Loucy (cell line): ENCODE measurements around the gene IGF2R.

Source experiments
- H2AFZ ChIP-seq: fragments of 200-600 bp; sonication (generic); 2 replicates; pipeline ENCODE4 v1.6.0; 2016; ENCODE audit warnings: antibody characterized with exemption, mild to moderate bottlenecking, low read length, moderate library complexity
- H3F3A ChIP-seq: fragments of 200-600 bp; 2 replicates; pipeline ENCODE4 v1.6.0; 2016; ENCODE audit warnings: antibody characterized with exemption, low read depth, mild to moderate bottlenecking
- H3K27me3 ChIP-seq: fragments of 200-600 bp; sonication (generic); 2 replicates; pipeline ENCODE4 v1.6.1; 2014; ENCODE audit warnings: low read length, mild to moderate bottlenecking; ENCODE audit not compliant: insufficient read depth, poor library complexity, severe bottlenecking
- H3K36me3 ChIP-seq: fragments of 200-600 bp; sonication (generic); 2 replicates; pipeline ENCODE4 v1.6.1; 2016; ENCODE audit warnings: low read length; ENCODE audit not compliant: insufficient read depth
- H3K4me1 ChIP-seq: fragments of 200-600 bp; sonication (generic); 2 replicates; pipeline ENCODE4 v1.5.1; 2014; ENCODE audit warnings: low read length, mild to moderate bottlenecking; ENCODE audit not compliant: insufficient read depth, poor library complexity, severe bottlenecking
- H3K4me2 ChIP-seq: fragments of 200-600 bp; sonication (generic); 2 replicates; pipeline ENCODE4 v1.6.0; 2014; ENCODE audit warnings: antibody characterized with exemption, low read length, low read depth, mild to moderate bottlenecking; ENCODE audit not compliant: poor library complexity, severe bottlenecking
- H3K4me3 ChIP-seq: fragments of 200-600 bp; sonication (generic); 2 replicates; pipeline ENCODE4 v1.5.1; 2014; ENCODE audit warnings: low read length, mild to moderate bottlenecking, mixed read lengths; ENCODE audit not compliant: poor library complexity, severe bottlenecking
- H3K79me2 ChIP-seq: fragments of 200-600 bp; sonication (generic); 2 replicates; pipeline ENCODE4 v1.6.1; 2014; ENCODE audit warnings: low read length; ENCODE audit not compliant: insufficient read depth
- H3K9ac ChIP-seq: fragments of 200-600 bp; sonication (generic); 2 replicates; pipeline ENCODE4 v1.6.0; 2014; ENCODE audit warnings: mild to moderate bottlenecking, low read depth, low read length, moderate library complexity; ENCODE audit not compliant: poor library complexity, severe bottlenecking
- H3K9me2 ChIP-seq: fragments of 200-600 bp; sonication (generic); replicated peaks from 2 replicates; pipeline ENCODE4 v1.6.1; 2016; ENCODE audit warnings: low read depth, low read length, mixed read lengths
- H3K9me3 ChIP-seq: fragments of 200-600 bp; sonication (generic); 2 replicates; pipeline ENCODE4 v1.6.1; 2014; ENCODE audit warnings: mild to moderate bottlenecking, antibody characterized with exemption, low read length, low read depth; ENCODE audit not compliant: insufficient read depth
- H4K20me1 ChIP-seq: fragments of 200-600 bp; sonication (generic); 2 replicates; pipeline ENCODE4 v1.6.0; 2014; ENCODE audit warnings: antibody characterized with exemption, low read length, mild to moderate bottlenecking; ENCODE audit not compliant: insufficient read depth, poor library complexity, severe bottlenecking
- EZH2phosphoT487 ChIP-seq: fragments of 200-600 bp; IDR thresholded peaks from 2 replicates; pipeline ENCODE4 v1.6.1; 2018; ENCODE audit warnings: antibody characterized with exemption, mild to moderate bottlenecking, moderate library complexity, borderline replicate concordance
- TF ChIP-seq, protein P1 (sequence below): fragments of 200-600 bp; sonication (generic); conservative IDR thresholded peaks from 2 replicates; pipeline ENCODE4 v1.5.1; 2014; ENCODE audit warnings: mild to moderate bottlenecking, antibody characterized with exemption, low read length

IGF2R gene

DNA sequence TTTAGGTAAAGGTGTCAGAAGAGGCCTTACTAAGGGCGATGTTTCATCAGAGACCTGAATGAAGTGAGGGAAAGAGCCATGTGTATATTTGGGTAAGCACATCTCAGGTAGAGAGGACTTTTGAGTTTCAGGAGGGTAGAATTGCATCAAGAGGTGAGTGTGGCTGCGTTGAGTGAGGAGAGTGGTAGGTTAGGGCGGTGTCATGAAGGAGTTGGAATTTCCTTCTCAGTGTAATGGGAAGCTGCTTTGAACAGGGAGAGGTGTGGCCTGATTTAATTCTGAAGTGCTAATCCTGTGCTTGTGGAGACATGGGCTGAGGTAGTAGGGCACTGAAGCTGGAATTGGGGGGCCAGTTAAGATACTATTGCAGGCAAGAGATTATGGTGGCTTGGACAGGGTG lies 53.9 kb downstream of the IGF2R start:
- Histone ChIP-seq H3K9me2 (no peaks in the 10 kb centered on the region), H3K27me3 (no peaks in the 10 kb centered on the region), H3K9me3 (no peaks in the 10 kb centered on the region), H3K9ac (no peak overlapping the region), H3K4me1 (no peaks in the 10 kb centered on the region), H4K20me1 (no peaks in the 10 kb centered on the region), H3F3A (no peaks in the 10 kb centered on the region), H3K79me2 (no peaks in the 10 kb centered on the region), H2AFZ (no peak overlapping the region), H3K36me3 (peaks cover 21% of the 10 kb centered on the region; the same call in 1 of the 2 replicates), H3K4me2 (no peak overlapping the region), H3K4me3 (no peak overlapping the region)
- TF ChIP-seq, protein P1, sequence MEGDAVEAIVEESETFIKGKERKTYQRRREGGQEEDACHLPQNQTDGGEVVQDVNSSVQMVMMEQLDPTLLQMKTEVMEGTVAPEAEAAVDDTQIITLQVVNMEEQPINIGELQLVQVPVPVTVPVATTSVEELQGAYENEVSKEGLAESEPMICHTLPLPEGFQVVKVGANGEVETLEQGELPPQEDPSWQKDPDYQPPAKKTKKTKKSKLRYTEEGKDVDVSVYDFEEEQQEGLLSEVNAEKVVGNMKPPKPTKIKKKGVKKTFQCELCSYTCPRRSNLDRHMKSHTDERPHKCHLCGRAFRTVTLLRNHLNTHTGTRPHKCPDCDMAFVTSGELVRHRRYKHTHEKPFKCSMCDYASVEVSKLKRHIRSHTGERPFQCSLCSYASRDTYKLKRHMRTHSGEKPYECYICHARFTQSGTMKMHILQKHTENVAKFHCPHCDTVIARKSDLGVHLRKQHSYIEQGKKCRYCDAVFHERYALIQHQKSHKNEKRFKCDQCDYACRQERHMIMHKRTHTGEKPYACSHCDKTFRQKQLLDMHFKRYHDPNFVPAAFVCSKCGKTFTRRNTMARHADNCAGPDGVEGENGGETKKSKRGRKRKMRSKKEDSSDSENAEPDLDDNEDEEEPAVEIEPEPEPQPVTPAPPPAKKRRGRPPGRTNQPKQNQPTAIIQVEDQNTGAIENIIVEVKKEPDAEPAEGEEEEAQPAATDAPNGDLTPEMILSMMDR: no peak
- TF ChIP-seq EZH2phosphoT487: no peak

DNA sequence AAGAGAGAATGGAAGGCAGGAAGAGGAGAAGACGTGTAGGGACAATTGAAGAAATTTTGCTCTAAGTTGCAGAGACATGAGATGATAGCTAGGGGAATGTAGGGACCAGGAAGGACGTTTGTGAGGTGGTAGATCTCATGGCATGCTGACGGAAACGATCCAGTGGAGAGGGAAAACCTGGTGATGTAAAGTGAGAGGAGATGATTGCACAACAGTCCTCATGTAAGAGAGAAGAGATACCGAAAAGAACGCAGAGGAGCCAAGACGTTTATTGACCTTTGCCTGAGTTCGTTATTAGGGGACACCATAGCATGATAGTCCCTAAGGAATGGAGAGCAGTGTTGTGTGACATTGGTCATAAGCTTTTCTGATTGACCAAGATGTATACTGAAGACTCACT lies 55.3 kb downstream of the IGF2R start:
- Histone ChIP-seq H3K36me3 (peaks cover 27% of the 10 kb centered on the region; the same call in 1 of the 2 replicates), H3K4me3 (no peak overlapping the region), H3K9me2 (no peaks in the 10 kb centered on the region)

DNA sequence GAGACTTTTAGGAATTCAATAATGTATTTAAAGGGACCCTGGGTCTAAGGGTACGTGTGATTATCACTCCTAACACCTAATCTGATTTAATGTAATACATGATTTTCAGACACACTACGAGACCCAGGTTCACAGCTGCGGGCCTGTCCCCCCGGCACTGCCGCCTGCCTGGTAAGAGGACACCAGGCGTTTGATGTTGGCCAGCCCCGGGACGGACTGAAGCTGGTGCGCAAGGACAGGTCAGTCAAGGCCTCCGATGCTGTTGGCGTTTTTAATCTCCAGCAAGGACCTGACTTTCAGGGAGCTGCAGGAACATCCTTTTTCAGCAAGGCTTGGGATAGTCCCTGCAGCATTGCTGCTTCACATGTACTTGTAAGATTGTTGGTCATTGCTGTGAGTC lies 58.2 kb downstream of the IGF2R start:
- Histone ChIP-seq H3K9me3 (no peaks in the 10 kb centered on the region), H3K36me3 (peaks cover 40% of the 10 kb centered on the region; the same call in 1 of the 2 replicates), H3F3A (no peaks in the 10 kb centered on the region), H3K9me2 (no peaks in the 10 kb centered on the region), H4K20me1 (no peaks in the 10 kb centered on the region), H3K4me3 (no peak overlapping the region), H3K4me2 (no peak overlapping the region), H3K9ac (no peak overlapping the region), H3K27me3 (no peaks in the 10 kb centered on the region), H3K4me1 (no peaks in the 10 kb centered on the region), H2AFZ (no peak overlapping the region), H3K79me2 (no peaks in the 10 kb centered on the region)
- TF ChIP-seq, protein P1: no peak
- no peak for TF ChIP-seq EZH2phosphoT487

More for the DNA sequence above, 55.3 kb downstream of the IGF2R start:
- Histone ChIP-seq H3K4me1 (no peaks in the 10 kb centered on the region), H3K4me2 (no peak overlapping the region), H4K20me1 (no peaks in the 10 kb centered on the region), H2AFZ (no peak overlapping the region), H3F3A (no peaks in the 10 kb centered on the region), H3K9ac (no peak overlapping the region), H3K79me2 (no peaks in the 10 kb centered on the region), H3K27me3 (no peaks in the 10 kb centered on the region), H3K9me3 (no peaks in the 10 kb centered on the region)
- no peak for TF ChIP-seq EZH2phosphoT487
- TF ChIP-seq, protein P1: no peak
